ENCODE results near the gene SLC38A2. TPM values are rescaled to one million over a fixed set of nuclear protein-coding genes. Genes with fewer than 3 reads are reported as not detected.
"Not testable (repeated sequence)": the region's sequence is repeated elsewhere in the genome, so short reads cannot be mapped to it uniquely, and the experiment has no call there.

SLC38A2 gene
- polyA plus RNA-seq, 3 donors, result 39.5 to 114 (median 51.5) TPM

GRCh38 chr12:46354802-46355199 is 17.8 kb downstream of the SLC38A2 start:
- WGBS, 3 donors, result 25 to 56% (median 51%) methylated on average over 1 of the region's 1 CpG
- H3K27ac ChIP-seq (ENCODE audit: low read depth, low read length), result no peak overlapping the region

GRCh38 chr12:46354111-46354801 is 18.3 kb downstream of the SLC38A2 start:
- no peak overlapping the region for H3K27ac ChIP-seq (ENCODE audit: low read depth, low read length)

DNA sequence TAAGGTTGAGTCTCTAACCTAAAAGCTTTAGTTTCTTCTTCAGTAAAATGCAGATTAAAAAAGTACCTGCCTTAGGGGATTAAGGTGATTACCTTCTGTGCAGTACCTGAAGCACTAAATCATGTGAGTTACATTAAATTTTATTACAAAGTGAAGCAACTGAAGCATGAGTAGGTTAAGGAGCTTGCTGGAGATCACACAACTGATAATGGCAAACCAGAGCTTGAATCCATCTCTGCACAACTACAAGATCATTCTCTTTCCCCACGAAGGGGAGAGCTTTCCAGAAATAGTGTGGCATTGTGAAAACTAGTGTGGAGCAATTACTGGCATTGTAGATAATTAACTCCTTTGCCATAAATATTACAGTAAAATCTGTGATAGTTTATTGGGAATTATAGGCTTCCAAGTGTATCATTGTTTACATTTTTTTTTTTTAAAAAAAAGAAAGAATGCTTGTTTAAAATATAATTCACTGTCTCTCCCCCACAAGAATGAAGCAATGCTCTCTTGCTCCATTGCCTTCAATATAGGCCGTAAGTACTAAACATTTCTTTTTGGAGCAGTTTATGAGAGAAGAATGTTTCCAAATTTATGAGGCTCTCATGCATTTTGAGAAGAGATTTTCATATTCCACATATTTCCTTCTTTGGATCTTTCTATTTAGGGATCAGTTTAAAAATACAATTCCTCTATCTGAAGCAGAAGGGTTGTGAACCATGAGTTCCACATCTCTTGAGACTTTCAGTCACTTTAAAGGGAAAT is 20.5 kb downstream of the SLC38A2 start:
- 45 to 71% (median 49%) methylated on average over 2 of the region's 2 CpGs for WGBS, 3 donors
- no peak overlapping the region for H3K27ac ChIP-seq (ENCODE audit: low read depth, low read length)

More at GRCh38 chr12:46354111-46354801, 18.3 kb downstream of the SLC38A2 start:
- WGBS, 3 donors, result 68 to 72% (median 68%) methylated on average over 5 of the region's 5 CpGs

- 85 to 92% (median 88%) methylated on average over 1 of the region's 1 CpG for WGBS, 3 donors
- no peak overlapping the region for H3K27ac ChIP-seq (ENCODE audit: low read depth, low read length)
These were observed 21.4 kb downstream of the SLC38A2 start for GRCh38 chr12:46351138-46351537.

DNA sequence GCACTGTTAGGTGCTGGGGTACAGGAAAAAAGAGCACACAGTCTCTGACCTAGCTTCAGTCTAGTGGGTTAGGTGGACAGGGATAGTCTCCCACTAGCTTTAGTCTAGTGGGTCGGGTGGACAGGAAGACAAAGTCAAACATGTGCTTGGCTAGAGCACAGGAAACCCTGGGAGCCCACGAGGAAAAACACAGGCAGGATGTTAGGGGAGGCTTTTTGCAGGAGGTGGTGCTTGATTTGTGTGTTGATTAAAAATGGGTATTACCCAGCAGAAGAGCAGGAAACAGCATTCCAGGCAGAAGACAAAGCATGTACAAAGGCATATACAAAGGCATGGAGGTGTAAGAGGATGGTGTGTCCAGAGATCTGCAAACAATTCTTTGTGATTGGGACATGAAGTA is 23.3 kb downstream of the SLC38A2 start:
- no peak overlapping the region for H3K27ac ChIP-seq (ENCODE audit: low read depth, low read length)
- WGBS, 3 donors, result 32 to 38% (median 35%) methylated on average over 2 of the region's 2 CpGs

DNA sequence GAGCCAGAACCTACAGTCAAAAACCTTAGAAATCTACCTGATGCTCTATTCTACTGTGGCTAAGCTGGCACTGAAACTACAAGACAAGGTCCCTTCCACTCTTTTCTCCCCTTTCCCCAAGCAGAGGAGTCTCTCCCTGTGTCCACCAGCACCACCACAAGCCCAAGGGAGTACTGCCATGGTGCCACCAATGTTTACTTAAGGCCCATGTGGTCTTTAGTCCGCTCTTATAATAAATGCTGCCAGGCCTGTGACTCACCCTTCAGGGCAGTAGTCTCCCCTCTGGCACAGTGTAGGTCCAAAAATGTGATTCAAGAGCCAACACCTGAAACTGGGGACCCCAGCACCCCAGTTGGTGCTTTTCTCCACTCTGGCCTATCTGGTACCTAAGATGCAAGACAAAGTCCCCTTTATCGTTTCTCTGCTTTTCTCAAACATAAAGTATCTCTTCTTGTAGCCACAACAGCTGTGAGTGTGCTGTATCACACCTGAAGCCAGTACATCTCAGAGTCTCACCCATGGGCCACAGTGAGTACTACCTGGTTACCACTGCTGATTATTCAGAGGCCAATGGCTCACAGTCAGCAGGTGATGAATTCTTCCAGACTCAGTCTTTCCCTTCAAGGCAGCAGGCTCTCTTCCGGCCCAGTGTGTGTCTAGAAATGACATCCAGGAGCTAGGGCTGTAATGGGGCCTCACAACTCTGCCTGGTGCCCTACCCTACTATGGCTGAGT is 29.3 kb downstream of the SLC38A2 start:
- WGBS, 3 donors, result 80 to 95% (median 90%) methylated on average over 3 of the region's 3 CpGs
- no peak overlapping the region for H3K27ac ChIP-seq (ENCODE audit: low read depth, low read length)

GRCh38 chr12:46342562-46343033 is 30.0 kb downstream of the SLC38A2 start:
- H3K27ac ChIP-seq (ENCODE audit: low read depth, low read length), result no peak overlapping the region
- WGBS, 3 donors, result 29 to 48% (median 42%) methylated on average over 3 of the region's 3 CpGs

- no peak overlapping the region for H3K27ac ChIP-seq (ENCODE audit: low read depth, low read length)
These were observed 33.5 kb downstream of the SLC38A2 start for GRCh38 chr12:46339051-46339450.

- H3K27ac ChIP-seq (ENCODE audit: low read depth, low read length), result no peak overlapping the region
- WGBS, 3 donors, result 52 to 72% (median 63%) methylated on average over 3 of the region's 3 CpGs
These were observed 40.3 kb downstream of the SLC38A2 start for GRCh38 chr12:46332260-46332659.

DNA sequence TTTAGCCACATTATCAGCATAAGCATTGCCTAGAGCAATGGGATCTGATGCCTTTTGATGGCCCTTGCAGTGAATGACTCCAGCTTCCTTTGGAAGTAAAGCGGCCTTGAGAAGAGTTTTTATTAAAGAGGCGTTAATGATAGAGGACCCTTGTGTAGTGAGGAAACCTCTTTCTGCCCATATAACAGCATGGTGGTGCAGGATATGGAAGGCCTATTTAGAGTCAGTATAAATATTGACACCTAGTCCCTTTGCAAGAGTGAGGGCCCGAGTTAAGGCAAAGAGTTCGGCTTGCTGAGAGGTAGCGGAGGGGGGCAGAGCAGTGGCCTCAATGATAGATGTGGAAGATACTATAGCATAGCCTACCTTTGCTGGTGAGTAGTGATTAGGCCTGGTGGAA is 47.5 kb downstream of the SLC38A2 start:
- H3K27ac ChIP-seq (ENCODE audit: low read depth, low read length), result not testable (repeated sequence)
- WGBS, 3 donors, result 93 to 95% (median 95%) methylated on average over 5 of the region's 5 CpGs

- WGBS, 3 donors, result 41 to 85% (median 82%) methylated on average over 1 of the region's 1 CpG
- H3K27ac ChIP-seq (ENCODE audit: low read depth, low read length), result no peak overlapping the region
These were observed 51.8 kb downstream of the SLC38A2 start for GRCh38 chr12:46320731-46321130.

DNA sequence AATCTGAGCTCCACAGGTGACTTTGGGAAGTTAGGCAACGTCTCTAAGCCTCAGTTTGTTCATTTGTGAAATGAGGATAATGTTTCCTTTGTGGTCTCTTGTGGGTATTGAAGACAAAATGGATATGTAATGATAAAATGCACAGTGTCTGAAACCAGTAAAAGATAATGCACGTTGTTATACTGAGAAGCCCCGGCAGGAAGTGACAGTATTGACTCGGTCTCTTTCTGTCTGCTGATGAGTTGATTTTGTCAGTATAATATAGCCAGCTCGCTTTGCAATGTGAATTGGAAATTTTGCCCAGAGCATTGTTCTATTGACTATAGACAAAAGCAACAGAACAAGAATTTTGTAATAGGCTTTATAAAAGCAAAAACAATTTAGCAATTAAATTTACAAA is 54.5 kb downstream of the SLC38A2 start:
- no peak overlapping the region for H3K27ac ChIP-seq (ENCODE audit: low read depth, low read length)
- 67 to 76% (median 69%) methylated on average over 5 of the region's 5 CpGs for WGBS, 3 donors

Other genes with a start within 250 kb of the SLC38A2 start
- 1 to 10 TPM; 2.6 to 9.6 (median 3.3) TPM for gene SLC38A1, start 103.7 kb downstream of the SLC38A2 start, polyA plus RNA-seq

All from adipose tissue (tissue), 3 donors.